ENCODE measurements around the gene CARTPT.

The CARTPT gene
- total RNA-seq: 0 reads per million in 2 donors

GRCh38 chr5:71719063-71719964 lies at the start of gene CARTPT:
TSS of gene CARTPT (plus strand) at chr5:71719275. CDS start at chr5:71719294, 19 bp downstream.
- DNase-seq: no peak

- no peak for DNase-seq
Measured at GRCh38 chr5:71677977-71678376, 41.1 kb upstream of the CARTPT start.

GRCh38 chr5:71679714-71680113 lies 39.4 kb upstream of the CARTPT start:
- DNase-seq: no peak

GRCh38 chr5:71680510-71680909 lies 38.6 kb upstream of the CARTPT start:
- DNase-seq: no peak

- no peak for DNase-seq
Measured at GRCh38 chr5:71681296-71681695, 37.8 kb upstream of the CARTPT start.

DNA sequence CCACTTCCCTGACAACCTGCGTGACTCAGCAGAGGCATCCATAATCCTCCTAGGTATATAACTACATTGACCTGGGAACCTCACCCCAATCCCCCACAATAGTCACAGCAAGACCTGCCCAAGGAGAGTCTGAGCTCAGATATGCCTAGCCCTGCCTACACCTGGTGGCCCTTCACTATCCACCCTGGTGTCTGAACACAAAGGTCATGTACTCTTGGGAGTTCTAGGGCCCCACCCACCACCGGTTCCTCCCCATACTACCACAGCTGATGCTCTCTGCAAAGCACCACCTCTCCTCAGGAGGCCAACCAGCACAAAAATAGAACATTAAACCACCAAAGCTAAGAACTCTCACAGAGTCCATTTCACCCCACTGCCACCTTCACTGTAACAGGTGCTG lies 34.8 kb upstream of the CARTPT start:
- no peak for DNase-seq

- no peak for DNase-seq
Measured at GRCh38 chr5:71693828-71694427, 25.1 kb upstream of the CARTPT start.

- DNase-seq: no peak
Measured at GRCh38 chr5:71695071-71695470, 24.0 kb upstream of the CARTPT start.

DNA sequence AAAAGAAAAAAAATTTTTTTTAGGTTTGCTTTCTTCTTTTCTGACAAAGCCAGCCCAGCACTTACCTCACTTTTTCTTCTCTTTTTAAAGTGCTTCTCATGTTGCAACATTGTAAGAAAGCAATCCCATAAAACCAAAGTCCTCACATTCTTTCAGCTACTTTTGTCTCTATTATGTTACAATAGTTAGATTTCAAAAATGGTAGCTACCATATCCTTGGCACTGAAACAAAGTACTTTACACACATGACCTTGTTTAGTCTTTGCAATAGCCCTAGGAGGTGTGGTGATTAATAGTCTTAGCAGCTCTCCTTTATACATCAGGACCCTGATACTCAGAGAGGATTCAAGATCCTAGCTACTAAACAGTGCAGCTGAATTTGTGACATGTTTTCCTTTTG lies 23.5 kb upstream of the CARTPT start:
- DNase-seq: no peak

GRCh38 chr5:71697967-71698366 lies 21.1 kb upstream of the CARTPT start:
- no peak for DNase-seq

- DNase-seq: no peak
Measured at GRCh38 chr5:71699233-71699632, 19.8 kb upstream of the CARTPT start.

- DNase-seq: no peak
Measured at GRCh38 chr5:71699751-71700150, 19.3 kb upstream of the CARTPT start.

GRCh38 chr5:71700803-71701202 lies 18.3 kb upstream of the CARTPT start:
- no peak for DNase-seq

DNA sequence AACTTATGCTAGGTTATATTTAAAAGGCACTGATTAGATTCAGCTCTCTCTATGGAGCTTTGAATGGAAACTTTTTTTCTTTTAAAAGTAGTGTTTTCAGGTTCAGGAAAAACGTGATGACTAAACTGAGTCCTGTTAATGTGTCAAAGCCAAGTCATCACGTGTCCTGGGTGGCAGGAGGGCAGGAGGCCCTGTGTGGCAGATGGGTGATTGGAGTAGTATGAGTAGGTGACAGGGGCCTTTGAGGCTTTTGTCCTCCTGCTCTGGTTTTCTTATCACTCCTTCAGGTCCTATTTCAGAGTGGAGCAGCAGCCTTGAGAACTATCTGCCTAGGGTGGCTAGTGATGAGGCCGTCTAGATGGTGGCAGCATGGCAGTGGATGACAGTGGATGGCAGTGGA lies 17.7 kb upstream of the CARTPT start:
- no peak for DNase-seq

DNA sequence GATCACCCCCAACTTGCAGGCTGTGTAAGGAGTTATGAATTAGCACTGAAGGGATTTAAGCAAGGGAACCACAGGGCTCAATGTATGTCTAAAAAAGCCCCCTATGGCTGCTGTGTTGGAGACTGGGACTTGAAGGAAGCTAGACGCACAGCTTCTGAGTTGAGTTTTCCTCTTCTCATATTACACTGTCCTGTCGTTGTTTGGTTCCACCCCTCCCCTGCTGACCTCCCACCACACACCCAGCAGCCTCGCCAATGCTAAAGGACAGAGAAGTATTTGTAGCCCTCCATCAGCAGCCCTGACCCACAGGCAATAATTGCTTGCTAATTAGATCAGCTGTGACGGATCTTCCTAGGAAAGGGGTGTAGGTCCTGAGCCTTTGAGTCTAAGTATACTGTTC lies 15.1 kb upstream of the CARTPT start:
- no peak for DNase-seq

GRCh38 chr5:71705421-71705820 lies 13.7 kb upstream of the CARTPT start:
- no peak for DNase-seq

- DNase-seq: no peak
Measured at GRCh38 chr5:71706906-71707305, 12.2 kb upstream of the CARTPT start.

- DNase-seq: no peak
Measured at GRCh38 chr5:71711610-71712009, 7.5 kb upstream of the CARTPT start.

GRCh38 chr5:71714911-71715310 lies 4.2 kb upstream of the CARTPT start:
- DNase-seq: no peak

DNA sequence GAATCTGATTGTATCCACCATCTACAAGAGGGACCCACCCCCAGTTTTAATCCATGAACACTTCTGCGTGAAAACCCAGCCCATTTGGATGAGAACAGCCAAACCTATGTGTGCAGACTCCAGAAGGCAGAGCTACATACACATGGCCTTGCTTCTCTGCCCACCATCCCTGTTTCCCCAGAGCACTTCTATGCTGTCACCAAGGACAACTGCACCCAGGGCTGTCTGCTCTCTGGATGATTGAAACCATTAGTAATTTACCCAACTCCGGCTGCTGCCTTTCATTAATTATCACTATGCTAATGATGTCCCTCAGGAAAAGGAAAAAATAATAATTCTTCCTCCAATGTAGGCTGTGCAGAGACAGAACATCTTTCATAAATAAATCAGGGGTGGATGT lies 8.9 kb downstream of the CARTPT start:
- no peak for DNase-seq

DNA sequence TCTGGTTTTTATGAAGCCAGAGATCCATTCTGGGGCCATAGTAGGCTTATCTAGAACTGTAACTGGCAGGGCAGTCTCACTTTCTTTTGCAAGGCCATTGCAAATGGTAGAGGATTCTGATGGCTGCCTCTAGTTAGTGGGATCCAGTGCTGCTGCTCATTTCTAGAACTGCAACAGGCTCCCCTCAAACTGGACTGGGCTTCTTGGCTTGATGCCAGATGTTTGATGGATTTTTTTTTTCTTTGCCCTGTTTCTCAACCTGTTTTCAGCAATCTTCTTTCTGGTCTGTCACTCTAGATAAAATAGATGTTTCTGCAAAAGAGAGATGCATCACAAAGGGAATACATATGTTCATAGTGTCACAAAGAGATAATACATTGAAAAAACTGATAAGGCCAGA lies 11.9 kb downstream of the CARTPT start:
- no peak for DNase-seq

- no peak for DNase-seq
Measured at GRCh38 chr5:71732011-71732410, 12.9 kb downstream of the CARTPT start.

DNA sequence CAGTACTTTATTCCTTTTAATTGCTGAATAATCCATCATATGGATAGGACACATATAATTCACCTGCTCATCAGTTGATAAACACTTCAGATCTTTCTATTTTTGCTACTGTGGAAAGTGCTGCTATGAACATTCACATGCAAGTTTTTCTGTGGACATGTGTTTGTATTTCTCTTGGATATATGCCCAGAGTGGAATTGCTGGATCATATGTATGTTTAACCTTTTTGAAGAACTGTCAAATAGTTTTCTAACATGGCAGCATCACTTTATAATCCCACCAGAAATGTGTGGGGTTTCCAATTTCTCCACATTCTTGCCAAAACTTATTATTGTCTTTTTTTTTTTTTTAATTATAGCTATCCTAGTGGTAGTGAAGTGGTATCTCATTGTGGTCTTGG lies 15.1 kb downstream of the CARTPT start:
- DNase-seq: no peak

GRCh38 chr5:71737931-71738539 lies 19.0 kb downstream of the CARTPT start:
- DNase-seq: no peak

Data from T-helper 9 cell (primary cell).